Activated naive CD8-positive, alpha-beta T cell (primary cell): ENCODE measurements around the gene OIT3.

Source experiments
- H3K27ac Mint-ChIP-seq: one replicate; pipeline ENCODE4 v1.8.0; 2021; ENCODE audit warnings: mixed read lengths
- H3K27me3 Mint-ChIP-seq: one replicate; pipeline ENCODE4 v1.8.0; 2021; ENCODE audit warnings: mixed read lengths
- H3K36me3 Mint-ChIP-seq: one replicate; pipeline ENCODE4 v1.8.0; 2021; ENCODE audit warnings: mixed read lengths
- H3K4me1 Mint-ChIP-seq: one replicate; pipeline ENCODE4 v1.8.0; 2021; ENCODE audit warnings: low read depth, mixed read lengths
- H3K4me3 Mint-ChIP-seq: one replicate; pipeline ENCODE4 v1.8.0; 2021; ENCODE audit warnings: mild to moderate bottlenecking, mixed read lengths
- H3K9me3 Mint-ChIP-seq: one replicate; pipeline ENCODE4 v1.8.0; 2021; ENCODE audit warnings: low read depth, mixed read lengths

Gene OIT3

GRCh38 chr10:72952642-72953158 lies 59.2 kb downstream of the OIT3 start:
- Mint-ChIP-seq H3K9me3 (no peaks in the 10 kb centered on the region), H3K4me1 (no peaks in the 10 kb centered on the region), H3K27me3 (peaks cover 8% of the 10 kb centered on the region), H3K4me3 (no peak overlapping the region), H3K27ac (no peak overlapping the region), H3K36me3 (no peaks in the 10 kb centered on the region)

DNA sequence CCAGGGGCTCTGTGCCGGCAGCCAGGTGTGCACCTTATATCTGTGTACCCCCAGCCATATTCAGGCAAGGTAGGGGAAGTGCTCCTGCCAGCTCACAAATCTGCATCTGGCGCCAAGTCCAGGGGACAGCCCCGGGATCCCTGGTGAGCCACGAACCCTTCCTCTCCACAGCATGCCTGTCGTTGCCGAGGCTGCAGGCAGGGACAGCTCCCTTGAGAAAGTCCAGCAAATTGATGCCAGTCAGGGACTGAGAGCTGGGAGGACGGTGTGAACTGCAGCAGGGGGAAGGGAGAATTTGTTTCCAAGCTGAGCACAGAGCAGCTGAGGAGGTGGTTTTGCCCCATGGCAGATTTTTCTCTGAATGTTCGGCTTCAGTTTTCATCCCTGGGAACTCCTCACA lies 60.1 kb downstream of the OIT3 start:
- Mint-ChIP-seq H3K4me3 (no peak overlapping the region), H3K4me1 (no peaks in the 10 kb centered on the region), H3K27ac (no peak overlapping the region), H3K36me3 (no peaks in the 10 kb centered on the region), H3K9me3 (no peaks in the 10 kb centered on the region), H3K27me3 (peaks cover 6% of the 10 kb centered on the region)

- Mint-ChIP-seq H3K27ac (no peak overlapping the region), H3K9me3 (no peaks in the 10 kb centered on the region), H3K4me1 (no peaks in the 10 kb centered on the region), H3K4me3 (no peak overlapping the region), H3K36me3 (no peaks in the 10 kb centered on the region), H3K27me3 (peaks cover 6% of the 10 kb centered on the region)
These were observed 60.7 kb downstream of the OIT3 start for GRCh38 chr10:72954230-72954595.

- Mint-ChIP-seq H3K27ac (no peak within 1 kb of the TSS), H3K36me3 (no peaks in the 10 kb centered on the region), H3K27me3 (peaks cover 6% of the 10 kb centered on the region), H3K4me1 (no peaks in the 10 kb centered on the region), H3K4me3 (no peak within 1 kb of the TSS), H3K9me3 (no peaks in the 10 kb centered on the region)
These were observed 61.3 kb downstream of the OIT3 start, which contains the start of gene PLA2G12B for GRCh38 chr10:72954596-72955554. Gene PLA2G12B (minus strand): TSS chr10:72954806. CDS start chr10:72954685, 121 bp downstream.

DNA sequence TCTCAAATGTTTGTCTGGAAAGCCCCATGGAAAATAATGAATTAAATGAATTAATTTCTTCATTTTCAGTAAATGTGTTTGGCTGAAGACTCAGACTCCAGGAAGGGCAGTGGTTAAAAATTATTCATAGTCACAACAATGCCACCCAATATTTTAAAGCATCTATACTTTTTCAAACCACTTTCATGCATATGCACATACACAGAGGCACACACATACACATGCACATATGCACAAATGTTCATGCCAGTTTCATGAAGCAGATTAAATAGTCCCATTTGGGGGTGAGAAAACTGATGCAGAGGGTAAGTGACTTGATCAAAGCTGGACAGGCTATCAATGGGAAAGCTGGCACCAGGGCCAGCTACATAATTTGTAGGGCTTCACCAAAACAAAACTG lies 62.5 kb downstream of the OIT3 start:
- H3K27ac Mint-ChIP-seq: no peak overlapping the region

GRCh38 chr10:72976886-72977285 lies 83.3 kb downstream of the OIT3 start:
- Mint-ChIP-seq H3K9me3 (peaks cover 41% of the 10 kb centered on the region), H3K4me3 (no peak overlapping the region), H3K27ac (no peak overlapping the region), H3K36me3 (peaks cover 30% of the 10 kb centered on the region), H3K4me1 (no peaks in the 10 kb centered on the region), H3K27me3 (peaks cover 23% of the 10 kb centered on the region)

More for the DNA sequence above, 62.5 kb downstream of the OIT3 start:
- Mint-ChIP-seq H3K9me3 (no peaks in the 10 kb centered on the region), H3K36me3 (no peaks in the 10 kb centered on the region), H3K4me3 (no peak overlapping the region), H3K27me3 (peaks cover 6% of the 10 kb centered on the region), H3K4me1 (no peaks in the 10 kb centered on the region)

- H3K4me1 Mint-ChIP-seq: no peaks in the 10 kb centered on the region
- no peak overlapping the region for H3K27ac Mint-ChIP-seq
- H3K27me3 Mint-ChIP-seq: peaks cover 21% of the 10 kb centered on the region
- H3K4me3 Mint-ChIP-seq: no peak overlapping the region
- peaks cover 30% of the 10 kb centered on the region for H3K36me3 Mint-ChIP-seq
- peaks cover 47% of the 10 kb centered on the region for H3K9me3 Mint-ChIP-seq
These were observed 86.2 kb downstream of the OIT3 start for GRCh38 chr10:72979709-72980108.

- H3K9me3 Mint-ChIP-seq: peaks cover 46% of the 10 kb centered on the region
- H3K4me1 Mint-ChIP-seq: no peaks in the 10 kb centered on the region
- H3K36me3 Mint-ChIP-seq: peaks cover 29% of the 10 kb centered on the region
- no peak overlapping the region for H3K27ac Mint-ChIP-seq
- no peak overlapping the region for H3K4me3 Mint-ChIP-seq
- H3K27me3 Mint-ChIP-seq: peaks cover 17% of the 10 kb centered on the region
These were observed 86.8 kb downstream of the OIT3 start for GRCh38 chr10:72980348-72980747.

DNA sequence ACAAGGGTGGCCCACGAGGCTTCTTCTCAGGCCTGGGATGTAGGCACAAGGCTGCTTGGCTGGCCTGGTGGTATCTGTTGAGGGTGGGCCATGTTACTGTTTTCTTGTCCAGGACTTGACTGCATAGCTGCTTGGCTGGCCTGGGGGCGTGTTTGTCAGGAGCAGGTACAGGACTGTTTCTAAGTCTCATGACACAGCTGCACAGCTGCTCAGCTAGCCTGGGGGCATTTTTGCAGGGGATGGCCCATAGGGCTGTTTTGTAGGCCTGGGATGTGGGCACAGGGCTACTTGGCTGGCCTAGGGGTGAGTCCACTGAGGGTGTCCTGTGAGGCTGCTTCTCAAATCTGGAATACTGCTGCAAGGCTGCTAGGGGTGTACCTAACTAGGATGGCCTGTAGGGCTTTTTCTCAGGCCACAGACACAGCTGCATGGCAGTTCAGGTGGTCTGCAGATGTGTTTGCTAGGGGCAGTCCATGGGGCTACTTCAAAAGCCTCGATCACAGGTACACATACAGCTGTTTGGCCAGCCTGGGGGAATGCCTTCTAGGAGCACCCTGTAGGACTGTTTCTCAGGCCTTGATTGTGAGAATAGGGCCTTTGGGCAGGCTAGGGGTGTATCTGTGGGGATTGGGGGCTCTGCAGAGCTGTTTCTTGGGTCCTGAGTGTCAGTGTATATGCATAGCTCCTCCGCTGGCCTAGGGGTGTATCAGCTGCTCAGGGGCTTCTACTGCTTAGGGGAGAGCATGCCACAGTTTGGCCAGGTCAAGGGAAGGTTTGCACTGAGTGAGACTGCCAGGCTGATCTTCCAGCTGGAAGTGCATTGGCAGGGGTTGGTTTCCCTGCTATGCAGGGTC lies 87.7 kb downstream of the OIT3 start:
- H3K4me3 Mint-ChIP-seq: no peak overlapping the region
- peaks cover 13% of the 10 kb centered on the region for H3K27me3 Mint-ChIP-seq
- no peaks in the 10 kb centered on the region for H3K4me1 Mint-ChIP-seq
- H3K36me3 Mint-ChIP-seq: peaks cover 26% of the 10 kb centered on the region
- no peak overlapping the region for H3K27ac Mint-ChIP-seq
- H3K9me3 Mint-ChIP-seq: peaks cover 39% of the 10 kb centered on the region

DNA sequence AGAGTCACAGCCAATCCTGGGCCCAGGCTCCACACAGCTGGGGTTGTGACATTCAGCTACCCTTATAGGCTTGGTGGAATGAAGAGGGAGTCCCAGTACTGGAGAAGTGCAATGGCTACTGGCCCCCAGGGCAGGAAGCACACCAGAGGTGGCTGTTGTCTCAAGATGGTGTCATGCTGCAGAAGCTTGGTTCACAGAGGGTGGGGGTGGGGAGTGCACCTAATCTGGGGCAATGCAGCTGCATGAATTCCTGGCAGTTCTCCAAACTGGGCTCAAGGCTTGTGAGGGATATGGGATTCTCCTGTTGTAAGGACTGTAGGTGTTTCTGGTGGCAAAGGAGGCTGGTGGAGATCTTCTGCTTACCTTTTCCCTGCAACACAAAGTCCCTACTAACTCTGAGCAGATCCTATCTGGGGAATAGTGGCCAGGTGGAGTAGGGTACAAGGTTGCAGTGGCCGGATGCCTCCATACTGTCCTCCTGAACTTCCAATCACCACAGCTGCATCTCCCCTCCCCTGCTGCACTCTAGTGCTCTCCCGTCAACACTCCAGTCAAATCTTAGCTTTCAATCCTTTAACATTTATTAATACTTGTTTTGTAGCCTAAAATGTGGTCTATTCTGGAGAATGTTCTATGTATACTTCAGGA lies 88.5 kb downstream of the OIT3 start:
- no peak overlapping the region for H3K27ac Mint-ChIP-seq
- H3K27me3 Mint-ChIP-seq: peaks cover 11% of the 10 kb centered on the region
- no peaks in the 10 kb centered on the region for H3K4me1 Mint-ChIP-seq
- peaks cover 37% of the 10 kb centered on the region for H3K9me3 Mint-ChIP-seq
- H3K4me3 Mint-ChIP-seq: no peak overlapping the region
- H3K36me3 Mint-ChIP-seq: peaks cover 23% of the 10 kb centered on the region
